ENCODE data around the gene SFT2D1.
"Not testable (repeated sequence)": the region's sequence is repeated elsewhere in the genome, so short reads cannot be mapped to it uniquely, and the experiment has no call there.

Gene SFT2D1

DNA sequence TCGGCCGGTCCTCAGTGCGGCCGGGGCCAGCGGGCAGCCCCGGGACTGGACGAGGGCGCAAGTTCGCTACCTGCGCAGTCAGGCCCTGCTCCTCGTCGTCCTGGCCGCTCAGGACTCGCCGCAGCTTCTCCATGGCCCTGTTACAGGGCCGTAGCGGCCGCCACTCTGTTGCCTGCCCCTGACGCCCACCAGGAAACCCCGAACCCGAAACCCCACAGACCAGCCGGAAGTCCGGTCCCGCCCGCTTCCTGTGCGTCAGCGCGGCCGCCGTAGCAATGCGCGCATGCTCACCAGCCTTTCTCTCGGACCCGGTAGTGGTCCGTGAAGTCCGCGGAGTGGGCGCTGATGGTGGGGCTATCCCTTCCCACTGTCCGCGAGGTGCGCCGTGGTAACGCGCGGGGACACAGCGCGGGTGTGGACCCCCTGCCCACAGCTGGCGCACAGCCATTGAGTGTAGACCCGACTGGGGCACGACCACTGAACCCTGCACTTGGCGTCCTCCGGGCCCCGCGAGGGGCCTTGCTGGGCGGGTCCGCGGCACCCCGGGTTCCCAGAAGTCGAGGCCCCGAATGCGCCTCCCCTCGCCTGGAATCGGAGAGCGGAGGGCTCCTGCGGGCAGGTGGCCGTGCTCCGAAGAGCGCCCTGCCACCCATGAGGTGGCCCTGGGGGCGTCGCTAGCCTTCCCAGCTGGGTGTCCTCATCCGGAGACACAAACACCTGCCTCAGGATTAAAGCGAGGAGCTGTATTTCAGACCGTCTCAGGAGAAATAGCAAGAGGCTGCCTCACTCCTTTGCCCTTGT lies at the start of gene SFT2D1:
TSS of gene SFT2D1 (minus strand) at position 197 of the 801 bp plus-strand sequence. CDS start at position 133, 64 bp downstream.
- DNase-seq (ENCODE audit: low spot score): peak; percentile 71

DNA sequence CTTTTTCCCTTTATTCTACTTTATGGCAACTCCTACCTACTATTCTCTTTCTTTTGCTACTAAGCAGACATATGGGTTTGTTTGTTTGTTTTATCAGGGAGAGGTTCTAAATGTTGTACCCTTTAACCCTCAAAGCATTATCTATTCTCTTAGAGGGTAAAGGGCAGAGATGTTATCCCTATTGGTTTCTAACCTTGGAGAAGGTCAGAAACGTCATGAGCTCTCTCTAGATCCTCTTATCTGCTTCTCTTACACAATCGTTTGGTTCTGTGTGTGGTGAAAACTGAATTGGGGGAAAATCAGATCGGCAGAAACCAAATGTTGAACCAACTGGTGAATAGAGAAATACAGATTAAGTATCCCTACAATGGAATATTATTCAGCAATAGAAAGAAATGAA lies 46.8 kb upstream of the SFT2D1 start:
- no peak for DNase-seq (ENCODE audit: low spot score)

DNA sequence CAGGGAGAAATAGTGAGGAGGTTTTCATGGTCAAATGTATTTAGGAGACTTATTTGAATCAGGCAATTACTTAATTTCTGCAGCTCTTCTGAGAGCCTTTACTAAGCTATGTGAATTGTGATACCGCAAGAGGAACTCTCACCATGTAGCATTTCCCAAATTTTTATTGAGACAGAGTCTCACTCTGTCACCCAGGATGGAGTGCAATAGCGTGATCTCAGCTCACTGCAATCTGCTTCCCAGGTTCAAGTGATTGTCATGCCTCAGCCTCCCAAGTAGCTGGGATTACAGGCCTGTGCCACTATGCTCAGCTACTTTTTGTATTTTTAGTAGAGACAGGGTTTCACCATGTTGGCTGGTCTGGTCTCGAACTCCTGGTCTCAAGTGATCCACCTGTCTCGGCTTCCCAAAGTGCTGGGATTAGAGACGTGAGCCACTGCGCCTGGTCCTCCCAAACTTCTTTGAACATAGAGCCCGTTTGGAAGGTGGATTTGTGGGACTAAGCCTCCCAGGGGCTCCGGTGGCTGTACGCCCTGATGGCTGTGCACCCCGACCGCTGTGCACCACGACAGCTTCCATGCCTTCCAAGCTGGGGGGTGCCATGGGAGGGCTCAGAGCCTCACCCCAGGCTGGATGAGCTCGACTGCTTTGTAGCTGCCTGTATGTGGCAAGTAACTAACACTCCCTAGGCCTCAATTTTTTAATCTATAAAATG lies 46.1 kb upstream of the SFT2D1 start:
- DNase-seq (ENCODE audit: low spot score): no peak

DNA sequence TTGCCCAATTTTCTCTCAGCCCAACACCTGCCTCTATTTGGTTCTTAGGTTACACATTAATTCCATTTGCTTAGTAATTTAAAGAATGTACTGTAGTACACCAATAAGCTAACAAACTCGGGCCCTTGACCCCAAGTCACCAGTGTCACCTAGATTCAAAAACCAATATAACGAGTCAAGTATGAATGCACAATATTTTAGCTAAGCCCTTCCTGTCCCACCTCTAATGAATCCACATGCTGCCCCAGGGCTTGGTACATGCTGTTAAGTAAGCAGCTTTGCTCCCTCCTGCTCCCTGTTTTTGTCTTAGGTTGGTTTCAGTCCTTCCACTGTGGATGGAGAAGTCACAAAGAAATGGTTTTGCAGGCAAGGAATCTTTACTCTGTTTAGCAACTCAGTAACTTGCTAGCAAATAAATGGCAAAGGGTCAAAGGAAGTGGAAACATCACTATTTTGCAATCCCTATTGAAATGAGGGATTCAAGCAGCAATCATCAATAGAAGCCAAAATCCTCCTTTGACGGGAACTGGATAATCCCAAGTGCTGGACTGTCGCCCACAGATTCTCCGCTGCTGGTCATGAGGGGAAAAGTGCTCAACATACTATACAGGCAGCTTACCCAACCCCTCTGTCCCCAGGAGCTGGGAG lies 45.4 kb upstream of the SFT2D1 start:
- no peak for DNase-seq (ENCODE audit: low spot score)

DNA sequence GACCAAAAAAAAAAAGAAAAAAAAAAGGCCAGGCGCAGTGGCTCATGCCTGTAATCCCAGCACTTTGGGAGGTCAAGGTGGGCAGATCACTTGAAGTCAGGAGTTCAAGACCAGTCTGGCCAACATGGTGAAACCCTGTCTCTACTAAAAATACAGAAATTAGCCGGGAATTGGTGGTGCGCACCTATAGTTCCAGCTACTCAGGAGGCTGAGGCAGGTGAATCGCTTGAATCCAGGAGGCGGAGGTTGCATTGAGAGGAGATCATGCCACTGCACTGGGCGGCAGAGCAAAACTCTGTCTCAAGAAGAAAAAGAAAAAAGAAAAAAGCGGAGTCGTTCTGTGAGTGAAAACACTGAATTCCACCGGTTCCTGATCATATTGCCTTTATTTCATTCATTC lies 44.8 kb upstream of the SFT2D1 start:
- DNase-seq (ENCODE audit: low spot score): not testable (repeated sequence)

DNA sequence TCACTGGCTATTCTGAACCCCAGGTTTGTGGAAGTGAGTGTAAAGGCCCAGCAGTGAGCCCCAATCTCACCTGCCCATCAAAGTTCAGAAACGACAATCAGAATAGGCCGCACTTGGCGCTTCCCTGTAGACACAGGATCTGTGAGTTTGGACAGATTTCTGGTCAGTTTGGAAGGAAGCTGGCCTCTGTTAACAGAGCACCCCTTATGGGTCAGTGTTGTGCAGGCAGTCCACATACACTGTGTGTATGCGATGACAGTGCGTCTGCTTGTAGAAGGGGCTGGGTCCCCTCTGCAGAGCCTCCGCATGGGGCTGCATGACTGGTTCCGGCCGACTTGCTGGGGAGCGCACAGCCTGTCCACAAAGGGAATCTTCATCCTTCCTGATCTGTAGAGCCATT lies 43.8 kb upstream of the SFT2D1 start:
- no peak for DNase-seq (ENCODE audit: low spot score)

DNA sequence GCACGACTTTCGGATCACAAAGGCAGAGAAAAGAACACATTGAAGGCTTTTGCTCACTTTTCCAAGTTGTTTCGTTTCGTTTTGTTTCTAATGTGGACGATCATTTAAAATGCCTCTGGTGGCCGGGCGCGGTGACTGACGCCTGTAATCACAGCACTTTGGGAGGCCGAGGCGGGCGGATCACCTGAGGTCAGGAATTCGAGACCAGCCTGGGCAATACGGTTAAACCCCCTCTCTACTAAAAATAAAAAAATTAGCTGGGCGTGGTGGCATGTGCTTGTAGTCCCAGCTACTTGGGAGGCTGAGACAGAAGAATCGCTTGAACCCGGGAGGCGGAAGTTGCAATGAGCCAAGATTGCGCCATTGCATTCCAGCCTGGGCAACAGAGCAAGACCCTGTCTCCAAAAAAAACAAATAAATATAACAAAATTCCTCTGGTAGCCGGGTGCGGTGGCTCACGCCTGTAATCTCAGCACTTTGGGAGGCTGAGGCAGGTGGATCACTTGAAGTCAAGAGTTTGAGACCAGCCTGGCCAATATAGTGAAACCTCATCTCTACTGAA lies 41.5 kb upstream of the SFT2D1 start:
- peak; percentile 18 for DNase-seq (ENCODE audit: low spot score)

DNA sequence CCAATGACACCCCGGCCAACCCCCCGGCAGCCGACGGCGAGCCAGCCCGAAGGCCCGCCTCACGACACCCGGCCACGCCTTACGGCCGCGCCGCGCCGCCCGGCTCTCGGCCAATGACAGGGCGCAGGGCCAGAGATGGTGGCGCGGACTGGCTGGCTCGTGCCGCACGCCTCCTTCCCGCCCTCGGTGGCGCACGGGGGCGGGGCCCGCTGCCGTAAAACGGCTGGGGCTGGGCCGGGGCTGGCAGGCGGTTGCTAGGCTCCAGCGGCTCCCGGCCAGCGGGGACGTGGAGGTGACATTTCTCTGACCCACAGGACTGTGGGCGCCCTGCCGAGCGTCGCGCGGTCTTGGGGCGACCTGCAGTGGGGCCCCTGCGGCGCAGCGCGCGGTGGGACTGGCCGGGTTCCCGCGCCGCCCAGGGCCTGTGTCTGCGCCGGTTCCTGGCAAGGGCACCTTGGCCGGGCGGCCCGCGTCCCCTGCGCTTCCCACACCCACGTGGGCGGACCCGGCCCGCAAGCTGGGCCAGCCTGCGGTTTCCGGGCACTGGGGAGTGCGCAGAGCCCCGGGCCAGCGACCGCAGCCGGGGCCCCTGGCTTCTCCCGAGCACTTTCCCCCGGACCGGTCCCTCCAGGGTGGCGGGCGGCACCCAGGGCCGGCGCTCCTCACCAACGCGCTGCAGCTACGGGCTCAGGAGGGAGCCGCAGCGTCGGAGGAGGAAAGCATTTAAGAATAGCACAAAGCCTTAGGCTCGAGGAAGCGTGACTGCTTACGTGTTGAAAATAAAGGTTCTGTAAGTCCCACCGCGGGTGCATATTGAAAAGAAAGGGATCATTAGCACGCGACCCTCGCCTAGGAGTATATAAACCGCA lies 40.8 kb upstream of the SFT2D1 start, which contains the start of gene MPC1:
TSS of gene MPC1 (minus strand) at position 8 of the 869 bp plus-strand sequence. CDS start 64 bp downstream, outside the sequence.
- peak; percentile 93 for DNase-seq (ENCODE audit: low spot score)

DNA sequence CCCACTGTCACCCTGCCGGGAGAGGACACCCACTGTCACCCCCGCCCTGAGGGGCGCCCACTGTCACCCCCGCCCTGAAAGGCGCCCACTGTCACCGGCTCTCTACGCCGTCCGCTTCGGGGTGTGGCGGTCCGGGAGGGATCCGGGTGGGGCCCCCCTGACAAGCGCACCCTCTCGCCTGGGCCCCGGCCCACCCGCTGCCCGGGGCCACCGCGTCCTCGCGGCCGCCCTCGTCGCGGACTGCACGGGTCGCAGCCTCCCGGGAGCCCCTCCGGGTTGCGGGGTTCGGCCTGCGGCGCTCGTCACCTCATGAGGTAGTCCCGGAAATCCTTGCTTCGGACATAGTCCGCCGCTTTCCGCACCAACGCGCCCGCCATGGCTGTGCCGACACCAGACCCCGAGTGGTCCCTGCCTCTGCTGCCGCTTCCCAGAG lies 40.2 kb upstream of the SFT2D1 start:
- DNase-seq (ENCODE audit: low spot score): peak; percentile 3

DNA sequence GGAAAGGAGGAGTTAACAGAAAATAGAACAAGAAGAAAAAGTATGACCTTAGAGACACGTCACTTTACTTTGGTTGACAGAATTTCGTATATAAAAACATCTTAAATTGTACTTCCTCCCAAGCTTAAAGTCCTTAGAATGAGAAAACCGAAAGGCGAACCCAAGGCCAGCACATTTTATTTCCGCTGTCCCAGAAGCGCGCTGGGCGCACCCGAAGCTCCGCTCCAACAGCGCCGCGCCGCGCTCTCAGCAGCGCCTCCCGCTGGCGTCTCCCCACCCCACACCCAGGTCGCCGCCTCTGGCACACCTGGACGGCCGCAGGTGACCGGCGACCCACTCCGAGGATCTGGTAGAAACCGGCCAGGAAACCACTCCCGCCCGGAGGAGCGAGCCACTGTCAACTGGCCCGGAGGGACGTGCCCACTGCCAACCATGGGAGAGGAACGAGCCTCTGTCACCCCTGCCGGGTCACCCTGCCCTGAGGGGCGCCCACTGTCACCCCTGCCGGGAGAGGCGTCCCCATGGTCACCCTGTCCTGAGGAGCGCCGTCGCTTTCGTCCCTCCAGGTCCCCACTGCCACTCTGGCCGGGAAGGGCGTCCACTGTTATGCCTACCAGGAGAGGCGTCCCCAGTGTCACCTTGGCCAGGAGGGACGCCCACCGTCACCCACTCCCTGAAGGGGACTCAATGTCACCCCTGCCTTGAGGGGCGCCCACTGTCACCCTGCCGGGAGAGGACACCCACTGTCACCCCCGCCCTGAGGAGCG lies 39.6 kb upstream of the SFT2D1 start:
- peak; percentile 60 for DNase-seq (ENCODE audit: low spot score)

DNA sequence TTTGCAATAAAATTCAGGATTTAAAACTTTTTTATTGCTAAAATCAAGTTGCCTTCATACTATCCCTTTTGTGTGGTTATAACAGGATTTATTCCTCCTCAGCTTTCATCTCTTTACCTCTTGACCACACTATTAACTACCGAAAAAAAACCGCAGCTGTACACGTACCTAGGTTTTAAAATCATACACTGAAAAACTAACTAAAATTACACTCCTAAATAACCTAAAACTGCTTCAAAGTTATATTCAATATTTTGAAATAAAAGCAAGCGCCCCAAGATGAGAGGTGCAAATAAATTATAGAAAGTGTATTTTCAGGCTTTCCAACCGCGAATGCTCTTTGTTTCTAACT lies 39.0 kb upstream of the SFT2D1 start:
- DNase-seq (ENCODE audit: low spot score): no peak

DNA sequence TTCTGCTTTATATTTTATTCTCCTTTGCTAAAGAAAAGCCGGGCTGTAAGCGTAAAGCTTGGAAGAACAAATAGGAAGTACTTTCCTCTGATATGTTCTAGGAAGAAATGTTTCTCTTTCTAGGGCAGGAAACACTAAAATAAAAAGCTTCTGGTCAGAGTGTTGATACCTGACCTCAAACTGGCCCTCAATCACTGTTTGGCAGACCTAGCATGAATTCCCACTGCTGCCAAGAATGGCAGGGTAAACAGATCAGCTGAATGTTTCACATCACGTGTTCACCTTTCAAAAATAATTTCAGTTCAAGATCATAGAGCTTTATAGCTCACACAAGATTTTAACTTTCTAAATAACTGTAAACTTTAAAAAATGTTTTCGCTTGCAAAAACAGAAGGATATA lies 37.5 kb upstream of the SFT2D1 start:
- no peak for DNase-seq (ENCODE audit: low spot score)

DNA sequence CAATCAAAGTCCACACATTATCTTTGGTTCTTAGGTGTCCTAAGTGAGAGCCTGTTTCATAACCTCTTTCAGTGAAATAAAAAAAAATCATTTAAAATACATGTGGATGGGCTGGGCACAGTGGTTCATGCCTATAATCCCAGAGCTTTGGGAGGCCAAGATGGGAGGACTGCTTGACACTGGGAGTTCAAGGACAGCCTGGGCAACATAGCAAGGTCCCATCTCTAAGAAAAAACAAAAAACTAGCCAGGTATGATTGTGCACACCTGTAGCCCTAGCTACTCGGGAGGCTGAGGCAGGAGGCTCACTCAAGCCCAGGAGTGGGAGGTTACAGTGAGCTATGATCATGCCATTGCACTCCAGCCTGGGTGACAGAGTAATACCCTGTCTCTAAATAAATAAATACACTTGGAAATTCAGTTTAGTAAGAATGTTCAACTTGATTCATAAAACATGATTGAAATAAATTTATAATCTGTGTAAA lies 36.8 kb upstream of the SFT2D1 start:
- no peak for DNase-seq (ENCODE audit: low spot score)

DNA sequence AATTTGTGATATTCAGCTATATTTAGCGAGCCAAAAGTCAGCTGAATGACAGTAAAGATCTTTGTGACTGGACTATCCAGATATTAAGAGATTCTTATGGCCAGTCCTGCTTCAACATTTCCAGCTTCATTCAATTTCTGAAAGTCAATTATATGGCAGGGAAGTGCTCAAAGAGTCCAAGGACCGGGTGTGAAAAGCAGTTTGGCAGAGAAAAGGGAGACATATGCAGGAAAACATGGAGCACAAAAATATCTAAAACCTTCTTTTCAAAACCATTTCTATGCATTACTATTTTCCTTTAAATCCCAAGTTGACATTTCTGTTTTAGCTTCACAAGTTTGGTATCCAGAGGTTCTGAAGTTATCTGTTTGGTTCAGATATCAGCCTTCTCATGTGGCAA lies 35.4 kb upstream of the SFT2D1 start:
- DNase-seq (ENCODE audit: low spot score): no peak

DNA sequence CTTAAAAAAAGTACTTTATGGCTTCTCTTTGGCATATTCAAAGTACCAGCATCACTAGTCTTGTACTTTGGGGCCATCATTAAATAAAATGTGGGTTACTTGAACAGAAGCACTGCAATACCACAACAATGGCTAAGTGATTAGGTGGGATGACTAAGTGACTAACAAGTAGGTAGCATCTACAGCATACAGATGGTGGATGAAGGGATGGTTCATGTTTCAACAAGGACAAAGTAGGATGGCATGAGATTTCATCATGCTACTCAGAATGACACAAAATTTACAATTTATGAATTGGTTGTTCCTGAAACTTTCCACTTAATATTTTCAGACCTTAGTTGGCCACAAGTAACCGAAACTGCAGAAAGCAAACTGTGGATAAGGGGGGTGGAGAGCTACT lies 32.7 kb upstream of the SFT2D1 start:
- DNase-seq (ENCODE audit: low spot score): no peak

DNA sequence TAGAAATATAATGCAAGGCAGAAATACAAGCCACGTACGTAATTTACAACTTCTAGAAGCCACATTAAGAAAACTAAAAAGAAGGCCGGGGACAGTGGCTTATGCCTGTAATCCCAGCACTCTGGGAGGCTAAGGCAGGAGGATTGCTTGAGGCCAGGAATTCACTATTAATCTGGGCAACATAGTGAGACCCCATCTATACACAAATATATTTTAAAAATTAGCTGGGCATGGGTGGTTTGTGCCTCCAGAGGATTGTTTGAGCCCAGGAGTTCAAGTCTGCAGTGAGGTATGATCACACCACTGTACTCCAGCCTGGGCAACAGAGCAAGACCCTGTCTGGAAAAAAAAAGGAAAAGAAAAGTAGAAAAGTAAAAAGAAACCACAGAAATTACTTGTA lies 28.1 kb upstream of the SFT2D1 start:
- no peak for DNase-seq (ENCODE audit: low spot score)

DNA sequence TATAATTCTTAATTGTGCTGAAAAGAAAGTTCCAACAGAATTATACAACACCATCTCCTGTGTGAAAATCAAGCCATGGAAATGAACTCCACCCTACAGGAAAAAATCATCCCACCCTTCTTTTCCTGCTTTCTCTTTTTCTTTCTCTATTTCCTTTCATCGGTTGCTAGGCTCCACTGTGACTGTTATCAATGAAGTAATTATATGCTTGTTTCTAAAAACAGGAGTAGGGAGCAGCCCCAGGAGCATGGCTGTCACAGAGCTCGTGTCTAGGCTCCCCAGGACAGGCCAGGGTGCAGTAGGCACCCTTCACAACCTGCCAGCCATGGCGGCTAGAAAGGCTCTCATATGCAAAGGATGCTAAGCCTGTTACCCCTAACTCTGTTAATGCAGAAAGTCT lies 27.4 kb upstream of the SFT2D1 start:
- DNase-seq (ENCODE audit: low spot score): no peak

DNA sequence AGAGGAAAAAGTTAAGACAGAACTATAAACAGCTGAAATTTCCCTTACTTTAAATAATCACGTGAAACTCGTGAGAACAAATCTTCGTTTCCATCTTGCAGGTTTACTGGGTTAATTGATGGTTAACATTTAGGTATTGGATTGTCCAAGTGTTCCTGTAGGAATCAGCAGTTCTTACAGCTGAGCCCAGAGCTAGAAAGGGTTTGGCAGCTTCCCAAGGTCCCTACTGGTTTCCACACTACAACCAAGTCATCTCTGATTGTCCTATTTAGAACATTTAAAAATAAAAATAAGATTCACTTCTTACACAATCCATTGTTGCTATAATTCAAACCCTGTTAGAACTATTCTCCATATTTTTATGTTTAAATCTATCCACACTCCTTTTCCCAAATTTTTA lies 24.6 kb upstream of the SFT2D1 start:
- no peak for DNase-seq (ENCODE audit: low spot score)

DNA sequence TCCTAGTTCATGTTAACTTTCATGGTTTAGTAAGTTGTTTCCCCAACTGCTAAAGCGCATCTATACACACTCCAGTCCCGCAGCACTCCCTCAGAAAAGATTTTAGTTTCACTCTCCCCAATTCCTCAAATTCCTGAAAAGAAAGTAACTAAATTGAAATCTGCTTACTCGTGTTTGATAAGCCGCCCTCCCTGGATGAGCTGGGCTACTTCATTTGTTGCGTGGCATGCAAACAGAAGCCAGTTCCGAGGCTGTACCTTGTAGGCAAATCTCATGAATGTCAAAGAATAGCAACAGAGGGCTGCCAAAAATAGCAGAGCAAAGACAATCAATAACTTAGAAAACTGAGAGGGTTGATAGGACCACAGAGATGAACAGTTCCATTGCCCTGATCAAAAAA lies 23.5 kb upstream of the SFT2D1 start:
- DNase-seq (ENCODE audit: low spot score): no peak

DNA sequence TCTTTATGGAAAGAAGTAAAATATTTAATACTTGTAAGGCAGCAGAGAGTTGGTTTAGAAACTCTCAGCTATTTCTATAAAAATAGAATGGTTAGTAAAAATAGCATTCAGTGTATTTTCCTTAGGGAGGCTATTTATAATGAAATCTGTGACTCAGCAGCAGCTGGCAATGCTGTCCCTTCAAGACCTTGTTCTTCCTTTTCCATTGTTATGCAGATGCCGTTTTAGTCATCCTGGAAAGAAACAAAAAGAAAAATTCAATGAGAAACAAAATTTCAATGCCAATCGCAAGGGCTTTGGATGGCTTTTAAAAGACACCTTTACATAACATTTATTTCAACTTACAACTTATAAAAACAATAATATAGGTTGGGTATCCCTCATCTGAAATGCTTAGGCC lies 22.9 kb upstream of the SFT2D1 start:
- DNase-seq (ENCODE audit: low spot score): no peak

DNA sequence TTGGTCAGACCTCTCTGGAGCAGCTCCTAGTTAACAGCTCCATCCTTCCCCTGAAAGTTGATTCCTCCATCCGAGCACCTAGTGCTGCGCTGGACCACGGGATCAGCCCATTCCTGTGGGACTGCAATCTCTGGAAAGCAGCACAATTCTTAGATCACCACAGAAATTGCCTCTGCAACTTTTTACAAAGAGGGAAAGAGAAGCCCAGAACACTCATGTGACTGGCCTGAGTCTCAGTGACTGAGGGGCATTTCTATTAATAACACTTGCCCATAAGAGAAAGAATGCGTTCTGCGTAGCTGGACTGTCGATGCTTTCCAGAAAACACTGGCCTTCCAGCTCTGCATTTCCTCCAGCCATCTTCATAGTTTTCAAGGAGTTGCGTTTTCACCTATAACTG lies 22.1 kb upstream of the SFT2D1 start:
- DNase-seq (ENCODE audit: low spot score): no peak
